GM19324 (cell line): ENCODE measurements around the gene PRIM2.
A peak's percentile ranks its signal among the peaks of the same experiment; 100 is the strongest.
"Not testable (repeated sequence)": the region's sequence is repeated elsewhere in the genome, so short reads cannot be mapped to it uniquely, and the experiment has no call there.

ENCODE experiments used
- ATAC-seq: cut with Tn5 transposase; IDR thresholded peaks from one replicate; pipeline ENCODE4 v1.9.1; 2021; ENCODE audit warnings: mild to moderate bottlenecking, moderate library complexity; ENCODE audit not compliant: unreplicated experiment, low FRiP score

Gene PRIM2

GRCh38 chr6:57442133-57442532 lies 124.7 kb downstream of the PRIM2 start:
- not testable (repeated sequence) for ATAC-seq

GRCh38 chr6:57443181-57443580 lies 125.8 kb downstream of the PRIM2 start:
- not testable (repeated sequence) for ATAC-seq

- ATAC-seq, result not testable (repeated sequence)
Observed at GRCh38 chr6:57444787-57445186, 127.4 kb downstream of the PRIM2 start.

GRCh38 chr6:57445379-57445778 lies 127.9 kb downstream of the PRIM2 start:
- ATAC-seq, result peak; percentile 39

GRCh38 chr6:57445790-57446468 lies 128.5 kb downstream of the PRIM2 start:
- peak; percentile 39 for ATAC-seq

GRCh38 chr6:57449496-57450066 lies 132.2 kb downstream of the PRIM2 start:
- not testable (repeated sequence) for ATAC-seq

- not testable (repeated sequence) for ATAC-seq
Observed at GRCh38 chr6:57459781-57460180, 142.4 kb downstream of the PRIM2 start.

GRCh38 chr6:57461022-57461421 lies 143.6 kb downstream of the PRIM2 start:
- ATAC-seq, result not testable (repeated sequence)

GRCh38 chr6:57463809-57464208 lies 146.4 kb downstream of the PRIM2 start:
- not testable (repeated sequence) for ATAC-seq

GRCh38 chr6:57465968-57466367 lies 148.5 kb downstream of the PRIM2 start:
- ATAC-seq, result not testable (repeated sequence)

GRCh38 chr6:57469072-57469471 lies 151.6 kb downstream of the PRIM2 start:
- no peak for ATAC-seq

GRCh38 chr6:57470148-57470547 lies 152.7 kb downstream of the PRIM2 start:
- ATAC-seq, result not testable (repeated sequence)

GRCh38 chr6:57471314-57471864 lies 154.0 kb downstream of the PRIM2 start:
- ATAC-seq, result not testable (repeated sequence)

- not testable (repeated sequence) for ATAC-seq
Observed at GRCh38 chr6:57472861-57473362, 155.5 kb downstream of the PRIM2 start.

- ATAC-seq, result not testable (repeated sequence)
Observed at GRCh38 chr6:57474862-57475475, 157.5 kb downstream of the PRIM2 start.

- ATAC-seq, result not testable (repeated sequence)
Observed at GRCh38 chr6:57475656-57476055, 158.2 kb downstream of the PRIM2 start.

GRCh38 chr6:57480194-57480593 lies 162.8 kb downstream of the PRIM2 start:
- not testable (repeated sequence) for ATAC-seq

GRCh38 chr6:57481121-57481520 lies 163.7 kb downstream of the PRIM2 start:
- ATAC-seq, result not testable (repeated sequence)

GRCh38 chr6:57482471-57482870 lies 165.0 kb downstream of the PRIM2 start:
- ATAC-seq, result not testable (repeated sequence)

GRCh38 chr6:57486494-57487081 lies 169.2 kb downstream of the PRIM2 start:
- not testable (repeated sequence) for ATAC-seq

- not testable (repeated sequence) for ATAC-seq
Observed at GRCh38 chr6:57488551-57488950, 171.1 kb downstream of the PRIM2 start.
